Smooth muscle cell of trachea (primary cell): ENCODE data around the gene EN2. TPM values are rescaled to one million over a fixed set of nuclear protein-coding genes. Genes with fewer than 3 reads are reported as not detected.

Source experiments
- total RNA-seq: library from RNA; depleted of rRNA; stranded (reverse); fragments of >200 nt; gene quantifications from 2 replicates; pipeline ENCODE4 v1.2.1, GENCODE V29; 2014

Gene EN2
- total RNA-seq, result not detected in 2 replicates

DNA sequence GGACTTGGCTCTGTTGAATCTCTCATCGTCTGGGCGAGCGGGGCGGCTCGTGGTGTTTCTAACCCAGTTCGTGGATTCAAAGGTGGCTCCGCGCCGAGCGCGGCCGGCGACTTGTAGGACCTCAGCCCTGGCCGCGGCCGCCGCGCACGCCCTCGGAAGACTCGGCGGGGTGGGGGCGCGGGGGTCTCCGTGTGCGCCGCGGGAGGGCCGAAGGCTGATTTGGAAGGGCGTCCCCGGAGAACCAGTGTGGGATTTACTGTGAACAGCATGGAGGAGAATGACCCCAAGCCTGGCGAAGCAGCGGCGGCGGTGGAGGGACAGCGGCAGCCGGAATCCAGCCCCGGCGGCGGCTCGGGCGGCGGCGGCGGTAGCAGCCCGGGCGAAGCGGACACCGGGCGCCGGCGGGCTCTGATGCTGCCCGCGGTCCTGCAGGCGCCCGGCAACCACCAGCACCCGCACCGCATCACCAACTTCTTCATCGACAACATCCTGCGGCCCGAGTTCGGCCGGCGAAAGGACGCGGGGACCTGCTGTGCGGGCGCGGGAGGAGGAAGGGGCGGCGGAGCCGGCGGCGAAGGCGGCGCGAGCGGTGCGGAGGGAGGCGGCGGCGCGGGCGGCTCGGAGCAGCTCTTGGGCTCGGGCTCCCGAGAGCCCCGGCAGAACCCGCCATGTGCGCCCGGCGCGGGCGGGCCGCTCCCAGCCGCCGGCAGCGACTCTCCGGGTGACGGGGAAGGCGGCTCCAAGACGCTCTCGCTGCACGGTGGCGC is at the start of gene EN2:
Gene EN2 (plus strand): TSS at position 19 of the 767 bp plus-strand sequence. CDS start 249 bp downstream, at position 268.

Other genes starting within 250 kb of the EN2 start
- gene INSIG1, start 160.3 kb upstream of the EN2 start, total RNA-seq, result 185 and 356 TPM in 2 replicates
- not detected in 2 replicates for gene CNPY1, start 88.4 kb downstream of the EN2 start, total RNA-seq
- 25.0 and 33.5 TPM in 2 replicates for gene RBM33, start 186.5 kb downstream of the EN2 start, total RNA-seq